GM12892 (cell line): ENCODE results near the gene ZNF710.

Source experiments
- DNase-seq: peaks from one replicate; pipeline ENCODE4 v3.0.0; 2011; ENCODE audit not compliant: insufficient read length
- FAIRE-seq: peaks from 2 replicates; lab custom pipeline; 2011; peaks lifted over from hg19 to GRCh38; lab: Jason Lieb, UNC
- POLR2A ChIP-seq: IDR thresholded peaks from 2 replicates; pipeline ENCODE4 v1.6.1; 2011; ENCODE audit warnings: low read depth, low read length, control low read depth
- POLR2AphosphoS5 ChIP-seq: IDR thresholded peaks from 2 replicates; pipeline ENCODE4 v1.6.1; 2011; ENCODE audit warnings: low read depth, low read length, control low read depth
- TAF1 ChIP-seq: IDR thresholded peaks from 2 replicates; pipeline ENCODE4 v1.6.1; 2011; ENCODE audit warnings: low read depth, mild to moderate bottlenecking, control low read depth, low read length, borderline replicate concordance

ZNF710 gene

GRCh38 chr15:90037511-90037860 lies 36.4 kb downstream of the ZNF710 start:
- no peak for TF ChIP-seq POLR2A
- TF ChIP-seq POLR2AphosphoS5: no peak
- TF ChIP-seq TAF1: no peak
- FAIRE-seq: no peak
- no peak for DNase-seq

DNA sequence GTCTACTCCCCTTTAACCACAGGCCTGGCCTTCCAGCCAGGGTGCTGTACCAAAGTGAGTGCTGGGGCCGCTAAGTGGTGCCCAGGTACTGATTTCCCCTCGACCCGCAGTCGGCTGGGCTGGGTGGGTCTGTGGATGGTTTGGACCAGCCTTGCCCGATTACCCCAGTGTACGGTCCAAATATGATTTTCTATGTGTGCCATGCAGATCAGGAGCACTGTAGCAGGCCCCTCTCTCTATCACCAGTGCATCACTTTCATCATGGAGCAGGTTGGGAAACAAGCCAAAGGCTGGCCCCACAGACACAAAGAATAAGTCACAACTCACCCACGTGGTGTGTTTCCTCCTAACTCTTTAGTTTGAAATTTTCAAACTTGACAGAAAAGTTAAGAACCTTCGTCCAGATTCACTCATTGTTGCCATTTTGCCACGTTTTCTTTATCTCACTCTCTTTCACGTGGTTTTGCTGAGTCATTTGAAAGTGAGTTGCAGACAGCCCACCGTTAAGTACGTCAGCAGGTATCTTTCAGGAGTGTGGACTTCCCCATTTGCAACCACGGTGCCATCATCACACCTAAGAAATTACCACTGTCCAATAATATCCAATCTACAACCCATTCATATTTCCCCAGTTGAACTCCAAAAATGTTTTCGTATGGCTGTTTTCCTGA lies 37.0 kb downstream of the ZNF710 start:
- FAIRE-seq (peak; percentile 93), DNase-seq (peak; percentile 54)
- no peak for TF ChIP-seq TAF1
- TF ChIP-seq POLR2A: no peak
- no peak for TF ChIP-seq POLR2AphosphoS5

GRCh38 chr15:90038632-90039095 lies 37.5 kb downstream of the ZNF710 start:
- no peak for DNase-seq
- peak; percentile 30 for FAIRE-seq
- TF ChIP-seq POLR2AphosphoS5: no peak
- no peak for TF ChIP-seq POLR2A
- TF ChIP-seq TAF1: no peak

- no peak for FAIRE-seq
- TF ChIP-seq TAF1 (no peak), POLR2AphosphoS5 (no peak), POLR2A (no peak)
Measured at GRCh38 chr15:90039996-90040395, 38.9 kb downstream of the ZNF710 start.

GRCh38 chr15:90040618-90041017 lies 39.5 kb downstream of the ZNF710 start:
- FAIRE-seq (no peak), DNase-seq (no peak)
- TF ChIP-seq POLR2AphosphoS5 (no peak), TAF1 (no peak), POLR2A (no peak)

More at GRCh38 chr15:90039996-90040395, 38.9 kb downstream of the ZNF710 start:
- no peak for DNase-seq

DNA sequence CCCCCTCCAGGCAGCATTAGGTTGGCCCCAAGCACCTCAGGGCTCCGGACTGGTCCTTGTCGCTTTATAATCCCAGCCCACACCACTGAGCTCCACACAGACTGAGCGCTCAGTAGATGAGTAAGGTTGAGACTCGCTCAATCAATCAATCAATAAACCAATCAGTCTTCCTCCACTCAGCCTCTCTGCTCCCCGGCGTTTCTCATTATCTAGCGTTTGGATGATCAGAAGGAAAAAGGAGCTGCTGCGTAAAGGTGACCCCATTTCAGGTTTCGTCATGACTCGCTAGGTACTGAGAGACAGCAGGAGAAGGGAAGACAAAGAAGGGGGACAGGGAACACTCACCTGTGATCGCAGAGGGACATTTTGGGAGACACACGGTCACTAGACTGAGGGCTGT lies 41.2 kb downstream of the ZNF710 start:
- FAIRE-seq: no peak
- TF ChIP-seq POLR2AphosphoS5: no peak
- no peak for TF ChIP-seq POLR2A
- no peak for TF ChIP-seq TAF1

DNA sequence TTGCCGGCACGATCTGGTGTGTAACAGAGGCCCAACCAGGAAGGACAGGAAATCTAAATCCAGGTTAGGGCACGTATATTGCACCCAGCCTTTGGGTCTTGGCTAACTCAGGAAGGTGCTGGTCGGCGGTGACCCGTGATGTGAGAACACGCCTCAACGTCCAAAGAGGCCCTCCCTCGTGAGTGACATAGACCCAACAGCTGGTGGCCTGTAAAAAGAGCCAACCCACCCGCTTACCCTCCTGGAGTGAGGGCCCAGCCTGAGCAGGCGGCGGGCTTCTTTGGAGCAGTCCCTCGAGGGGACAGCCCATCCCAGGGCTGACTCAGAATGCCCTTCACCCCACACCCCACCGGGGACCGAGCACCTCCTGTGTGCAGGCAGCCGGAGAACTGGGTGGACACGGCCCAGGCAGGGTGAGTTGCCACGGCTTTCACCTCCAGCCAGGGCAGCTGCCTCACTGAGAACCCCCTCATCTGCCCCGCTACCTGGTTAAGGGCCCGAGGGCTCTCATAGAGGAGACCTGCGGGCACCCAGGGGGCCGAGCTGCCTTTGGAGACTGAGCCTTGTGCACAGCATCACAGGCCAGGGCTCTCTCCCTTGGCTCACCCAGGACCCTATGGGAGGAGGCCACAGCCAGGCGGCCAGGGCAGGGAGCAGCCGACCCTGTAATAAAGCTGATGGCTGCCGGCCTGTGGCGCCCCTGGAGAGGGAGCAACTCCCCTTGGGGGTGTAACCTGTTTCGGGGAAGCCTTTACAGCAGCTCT lies 41.8 kb downstream of the ZNF710 start:
- DNase-seq (no peak), FAIRE-seq (no peak)

More for the DNA sequence above, 41.2 kb downstream of the ZNF710 start:
- DNase-seq: no peak

GRCh38 chr15:90043530-90044010 lies 42.4 kb downstream of the ZNF710 start:
- FAIRE-seq (no peak), DNase-seq (no peak)
- TF ChIP-seq POLR2AphosphoS5 (no peak), TAF1 (no peak), POLR2A (no peak)

More for the DNA sequence above, 41.8 kb downstream of the ZNF710 start:
- TF ChIP-seq TAF1 (no peak), POLR2AphosphoS5 (no peak), POLR2A (no peak)

DNA sequence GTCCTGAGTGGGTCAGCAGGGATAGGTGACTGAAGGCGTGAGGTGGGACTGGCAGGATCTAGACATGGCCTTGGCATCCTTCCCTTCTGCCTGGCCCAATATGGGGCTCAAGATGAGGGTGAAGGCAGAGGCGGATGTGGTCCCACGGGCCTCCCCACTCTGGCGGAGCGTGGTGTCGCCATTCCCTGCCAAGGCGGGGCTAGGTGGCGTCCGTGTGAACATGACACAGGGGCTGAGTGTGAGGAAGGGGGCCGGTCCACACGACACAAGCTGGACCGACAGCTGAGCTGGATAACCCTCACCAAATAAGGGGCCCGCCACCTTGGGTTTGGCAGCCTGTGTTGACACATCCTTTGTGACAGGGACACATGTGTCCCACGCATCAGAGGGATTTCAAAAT lies 43.1 kb downstream of the ZNF710 start:
- FAIRE-seq: no peak

DNA sequence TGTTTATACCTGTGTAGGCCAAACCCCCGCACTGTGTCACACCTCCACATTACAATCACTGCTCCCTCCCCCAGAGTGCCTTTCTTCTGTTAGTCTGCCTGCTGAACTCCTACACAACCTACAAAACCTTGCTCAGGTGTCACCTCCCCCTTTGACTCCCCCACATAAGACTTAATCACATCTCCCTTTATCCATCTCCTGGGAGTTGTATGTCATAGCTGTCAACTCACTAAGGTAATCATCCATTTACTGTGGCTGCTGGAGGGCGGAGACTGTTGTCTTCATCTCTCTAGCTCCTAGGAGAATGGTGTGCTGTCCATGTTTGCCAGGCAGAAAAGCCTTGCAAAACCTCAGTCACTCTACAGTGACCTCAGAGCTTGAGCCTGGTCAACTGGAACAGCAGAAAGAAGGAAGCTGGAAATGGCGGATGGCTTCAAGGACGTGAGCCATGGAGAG lies 43.8 kb downstream of the ZNF710 start:
- DNase-seq: no peak
- no peak for FAIRE-seq
- TF ChIP-seq POLR2A (no peak), TAF1 (no peak), POLR2AphosphoS5 (no peak)

More for the DNA sequence above, 43.1 kb downstream of the ZNF710 start:
- TF ChIP-seq TAF1 (no peak), POLR2A (no peak), POLR2AphosphoS5 (no peak)
- DNase-seq: no peak

DNA sequence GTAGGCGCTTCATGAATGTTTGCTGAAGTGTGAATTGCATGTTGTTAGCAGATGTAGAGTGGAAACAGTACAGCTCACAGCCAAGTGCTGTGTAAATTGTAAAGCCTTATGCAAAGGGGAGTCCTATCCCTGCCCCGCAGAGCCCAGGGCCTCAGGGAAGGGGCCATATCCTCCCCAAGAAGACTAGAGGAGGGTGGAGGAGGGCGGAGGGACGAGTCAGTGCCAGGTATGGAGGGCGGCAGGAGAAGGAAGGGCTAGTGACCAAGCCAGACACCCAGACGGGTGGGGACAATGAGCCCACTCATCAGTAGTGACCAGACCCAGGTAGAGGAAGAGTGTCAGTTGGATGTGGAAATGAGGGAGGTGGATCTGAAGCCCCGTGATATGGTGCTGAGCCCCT lies 45.2 kb downstream of the ZNF710 start:
- DNase-seq: no peak
- no peak for FAIRE-seq
- no peak for TF ChIP-seq POLR2AphosphoS5
- no peak for TF ChIP-seq POLR2A
- TF ChIP-seq TAF1: no peak

DNA sequence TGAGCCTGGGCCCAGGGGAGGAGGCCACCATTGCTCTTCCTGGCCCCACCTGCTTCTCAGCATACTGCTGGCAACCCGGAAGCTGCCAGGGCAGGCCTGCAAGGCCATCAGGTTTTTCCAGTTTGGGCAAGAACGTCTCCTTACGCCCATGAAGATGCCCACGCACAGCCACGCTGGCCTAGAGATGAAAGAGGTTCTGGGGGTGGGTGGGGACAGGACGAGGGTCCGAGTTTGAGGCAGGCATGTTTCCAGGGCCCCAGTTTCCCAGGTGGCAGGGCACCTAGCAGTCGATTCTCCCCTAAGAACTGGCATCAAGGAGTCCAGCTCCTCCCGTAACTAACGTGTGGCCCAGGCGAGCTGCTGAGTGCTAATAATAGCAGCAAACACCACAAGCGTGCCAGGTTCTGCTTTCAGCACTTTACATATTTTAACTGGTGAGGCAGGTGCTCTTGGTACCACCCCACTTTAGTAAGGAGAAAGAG lies 45.8 kb downstream of the ZNF710 start:
- peak; percentile 87 for FAIRE-seq
- peak; percentile 53 for DNase-seq
- TF ChIP-seq TAF1: no peak
- no peak for TF ChIP-seq POLR2A
- TF ChIP-seq POLR2AphosphoS5: no peak

GRCh38 chr15:90047956-90048575 lies 46.9 kb downstream of the ZNF710 start:
- no peak for TF ChIP-seq POLR2A
- no peak for TF ChIP-seq POLR2AphosphoS5
- no peak for TF ChIP-seq TAF1

More at GRCh38 chr15:90047956-90048575, 46.9 kb downstream of the ZNF710 start:
- DNase-seq: no peak
- FAIRE-seq: no peak
